GM18861 (cell line): ENCODE measurements around the gene HOXC10.

Experiments
- ATAC-seq: cut with Tn5 transposase; IDR thresholded peaks from one replicate; pipeline ENCODE4 v1.9.1; 2021; ENCODE audit not compliant: unreplicated experiment

HOXC10 gene

GRCh38 chr12:54028314-54029201, 43.6 kb downstream of the HOXC10 start, which contains the start of gene HOXC6:
TSS of gene HOXC6 (plus strand) at chr12:54028440. CDS start at chr12:54028522, 82 bp downstream.
- no peak for ATAC-seq

- ATAC-seq: no peak
Observed at GRCh38 chr12:54029529-54030441, 44.8 kb downstream of the HOXC10 start.

- ATAC-seq: no peak
Observed at GRCh38 chr12:54030442-54030801, 45.5 kb downstream of the HOXC10 start.

GRCh38 chr12:54030889-54031471, 46.0 kb downstream of the HOXC10 start:
- ATAC-seq: no peak

GRCh38 chr12:54031480-54031879, 46.5 kb downstream of the HOXC10 start:
- no peak for ATAC-seq

GRCh38 chr12:54032086-54032619, 47.2 kb downstream of the HOXC10 start:
- no peak for ATAC-seq

- no peak for ATAC-seq
Observed at GRCh38 chr12:54032627-54033100, 47.7 kb downstream of the HOXC10 start, which contains the start of gene HOXC5. TSS of gene HOXC5 (plus strand) at chr12:54033050. CDS start at chr12:54033123, 73 bp downstream.

GRCh38 chr12:54033106-54033979, 48.4 kb downstream of the HOXC10 start:
- no peak for ATAC-seq

- ATAC-seq: no peak
Observed at GRCh38 chr12:54033980-54034784, 49.2 kb downstream of the HOXC10 start.

- ATAC-seq: no peak
Observed at GRCh38 chr12:54034785-54035310, 49.9 kb downstream of the HOXC10 start.

- ATAC-seq: no peak
Observed at GRCh38 chr12:54035568-54036264, 50.8 kb downstream of the HOXC10 start.

- peak; percentile 57 for ATAC-seq
Observed at GRCh38 chr12:54036620-54037359, 51.8 kb downstream of the HOXC10 start.

- no peak for ATAC-seq
Observed at GRCh38 chr12:54037360-54038283, 52.7 kb downstream of the HOXC10 start.

GRCh38 chr12:54038284-54038870, 53.4 kb downstream of the HOXC10 start:
- ATAC-seq: no peak

- ATAC-seq: no peak
Observed at GRCh38 chr12:54038871-54039414, 54.0 kb downstream of the HOXC10 start.
